MM.1S (cell line): ENCODE measurements around the gene PLXDC2.
A peak's percentile ranks its signal among the peaks of the same experiment; 100 is the strongest.

Experiments
- DNase-seq: peaks from one replicate; pipeline ENCODE4 v3.0.0-alpha.2; 2015
- H2AFZ ChIP-seq: fragments of 300-600 bp; sonication (generic); 2 replicates; pipeline ENCODE4 v1.6.0; 2016; ENCODE audit warnings: antibody characterized with exemption, low read length
- H3F3A ChIP-seq: fragments of 300-600 bp; sonication (generic); 2 replicates; pipeline ENCODE4 v1.6.1; 2016; ENCODE audit warnings: mild to moderate bottlenecking, antibody characterized with exemption, low read length, moderate library complexity, mixed read lengths; ENCODE audit not compliant: insufficient read depth
- H3K27ac ChIP-seq: fragments of 300-600 bp; sonication (generic); 2 replicates; pipeline ENCODE4 v1.5.1; 2016; ENCODE audit warnings: mild to moderate bottlenecking, low read length
- H3K27me3 ChIP-seq: fragments of 300-600 bp; sonication (generic); replicated peaks from 2 replicates; pipeline ENCODE4 v1.6.0; 2016; ENCODE audit warnings: low read length; ENCODE audit not compliant: insufficient read depth
- H3K36me3 ChIP-seq: fragments of 300-600 bp; sonication (generic); replicated peaks from 2 replicates; pipeline ENCODE4 v1.6.1; 2016; ENCODE audit warnings: mild to moderate bottlenecking, low read length, mixed read lengths; ENCODE audit not compliant: insufficient read depth
- H3K4me1 ChIP-seq: fragments of 300-600 bp; sonication (generic); 2 replicates; pipeline ENCODE4 v1.6.1; 2016; ENCODE audit warnings: low read length, mixed read lengths
- H3K4me2 ChIP-seq: fragments of 300-600 bp; sonication (generic); 2 replicates; pipeline ENCODE4 v1.6.0; 2016; ENCODE audit warnings: low read depth, low read length
- H3K4me3 ChIP-seq: fragments of 300-600 bp; sonication (generic); 2 replicates; pipeline ENCODE4 v1.5.1; 2016; ENCODE audit warnings: low read length, mixed read lengths
- H3K79me2 ChIP-seq: fragments of 300-600 bp; sonication (generic); 2 replicates; pipeline ENCODE4 v1.6.1; 2016; ENCODE audit warnings: mixed run types, low read length, mixed read lengths
- H3K9ac ChIP-seq: fragments of 300-600 bp; sonication (generic); 2 replicates; pipeline ENCODE4 v1.6.1; 2016; ENCODE audit warnings: low read length, mixed read lengths
- H3K9me2 ChIP-seq: fragments of 300-600 bp; sonication (generic); replicated peaks from 2 replicates; pipeline ENCODE4 v1.6.1; 2016; ENCODE audit warnings: mild to moderate bottlenecking, low read length, mixed read lengths; ENCODE audit not compliant: insufficient read depth
- H3K9me3 ChIP-seq: fragments of 300-600 bp; sonication (generic); replicated peaks from 2 replicates; pipeline ENCODE4 v1.6.1; 2016; ENCODE audit warnings: mild to moderate bottlenecking, low read length, mixed read lengths; ENCODE audit not compliant: insufficient read depth
- H4K20me1 ChIP-seq: fragments of 300-600 bp; sonication (generic); 2 replicates; pipeline ENCODE4 v1.6.1; 2016; ENCODE audit warnings: mild to moderate bottlenecking, low read length, moderate library complexity, mixed read lengths; ENCODE audit not compliant: insufficient read depth
- EZH2 ChIP-seq: fragments of 300-600 bp; sonication (generic); optimal IDR thresholded peaks from 2 replicates; pipeline ENCODE3; 2017; ENCODE audit warnings: low read depth, mild to moderate bottlenecking, antibody characterized with exemption, low read length, mixed read lengths
- EZH2phosphoT487 ChIP-seq: fragments of 300-600 bp; sonication (generic); IDR thresholded peaks from 2 replicates; pipeline ENCODE4 v1.6.1; 2018; ENCODE audit warnings: antibody characterized with exemption, low read length
- TF ChIP-seq, protein P1 (sequence below): fragments of 300-600 bp; sonication (generic); IDR thresholded peaks from 2 replicates; pipeline ENCODE4 v1.5.1; 2016; ENCODE audit warnings: antibody characterized with exemption, low read length, mixed read lengths

PLXDC2 gene

DNA sequence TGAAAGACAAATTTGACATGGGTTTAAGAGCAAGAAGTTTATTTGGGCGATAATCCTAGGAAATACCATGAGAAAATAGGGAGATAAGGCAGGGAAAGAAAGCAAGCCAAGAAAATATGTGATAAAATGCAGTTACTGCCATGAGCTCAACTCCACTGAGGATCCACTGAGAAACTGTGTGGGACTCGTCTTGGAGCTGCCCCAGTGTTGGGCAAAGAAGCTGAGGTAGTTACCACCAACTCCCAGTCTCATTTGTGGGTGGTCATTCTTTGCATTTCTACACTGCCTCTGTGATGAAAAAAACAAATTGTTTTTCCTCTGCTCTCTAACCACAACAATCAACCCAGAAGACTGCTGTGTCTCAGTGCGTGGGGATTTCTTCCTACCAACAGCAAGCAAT lies 498.2 kb downstream of the PLXDC2 start:
- H2AFZ ChIP-seq = no peak overlapping the region
- no peaks in the 10 kb centered on the region for H3K27me3 ChIP-seq
- H3K9me2 ChIP-seq = no peaks in the 10 kb centered on the region
- H3K79me2 ChIP-seq = no peaks in the 10 kb centered on the region
- no peak overlapping the region for H3K9ac ChIP-seq
- H3K27ac ChIP-seq = no peak overlapping the region
- H3K36me3 ChIP-seq = no peaks in the 10 kb centered on the region
- no peaks in the 10 kb centered on the region for H4K20me1 ChIP-seq
- no peak overlapping the region for H3K4me3 ChIP-seq
- no peaks in the 10 kb centered on the region for H3K4me1 ChIP-seq
- DNase-seq = no peak
- no peaks in the 10 kb centered on the region for H3F3A ChIP-seq
- TF ChIP-seq, protein P1, sequence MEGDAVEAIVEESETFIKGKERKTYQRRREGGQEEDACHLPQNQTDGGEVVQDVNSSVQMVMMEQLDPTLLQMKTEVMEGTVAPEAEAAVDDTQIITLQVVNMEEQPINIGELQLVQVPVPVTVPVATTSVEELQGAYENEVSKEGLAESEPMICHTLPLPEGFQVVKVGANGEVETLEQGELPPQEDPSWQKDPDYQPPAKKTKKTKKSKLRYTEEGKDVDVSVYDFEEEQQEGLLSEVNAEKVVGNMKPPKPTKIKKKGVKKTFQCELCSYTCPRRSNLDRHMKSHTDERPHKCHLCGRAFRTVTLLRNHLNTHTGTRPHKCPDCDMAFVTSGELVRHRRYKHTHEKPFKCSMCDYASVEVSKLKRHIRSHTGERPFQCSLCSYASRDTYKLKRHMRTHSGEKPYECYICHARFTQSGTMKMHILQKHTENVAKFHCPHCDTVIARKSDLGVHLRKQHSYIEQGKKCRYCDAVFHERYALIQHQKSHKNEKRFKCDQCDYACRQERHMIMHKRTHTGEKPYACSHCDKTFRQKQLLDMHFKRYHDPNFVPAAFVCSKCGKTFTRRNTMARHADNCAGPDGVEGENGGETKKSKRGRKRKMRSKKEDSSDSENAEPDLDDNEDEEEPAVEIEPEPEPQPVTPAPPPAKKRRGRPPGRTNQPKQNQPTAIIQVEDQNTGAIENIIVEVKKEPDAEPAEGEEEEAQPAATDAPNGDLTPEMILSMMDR = no peak
- TF ChIP-seq EZH2 = no peak
- TF ChIP-seq EZH2phosphoT487 = no peak
- no peak overlapping the region for H3K4me2 ChIP-seq
- no peaks in the 10 kb centered on the region for H3K9me3 ChIP-seq

DNA sequence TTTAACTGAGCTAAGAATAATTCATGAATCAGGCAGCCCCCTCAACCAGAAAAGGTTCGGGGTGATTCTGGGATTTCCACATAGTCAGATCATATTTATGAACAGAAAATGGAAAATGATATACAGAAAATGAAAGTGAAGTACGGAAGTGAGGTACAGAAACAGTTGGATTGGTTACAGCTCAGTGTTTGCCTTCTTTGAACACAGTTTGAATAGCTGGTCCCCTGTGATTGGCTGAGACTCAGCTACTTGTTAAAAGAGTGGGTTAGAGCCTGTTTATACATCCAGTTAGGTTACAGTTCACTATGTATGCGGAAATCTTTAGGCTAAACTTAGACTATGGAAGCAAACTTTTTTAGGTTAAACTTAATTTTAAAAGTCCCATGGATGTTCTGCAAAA lies 511.7 kb downstream of the PLXDC2 start:
- H4K20me1 ChIP-seq = no peaks in the 10 kb centered on the region
- no peaks in the 10 kb centered on the region for H3K36me3 ChIP-seq
- no peak overlapping the region for H3K9ac ChIP-seq
- no peaks in the 10 kb centered on the region for H3F3A ChIP-seq
- no peaks in the 10 kb centered on the region for H3K27me3 ChIP-seq
- DNase-seq = peak; percentile 23
- no peak overlapping the region for H3K27ac ChIP-seq
- no peaks in the 10 kb centered on the region for H3K4me1 ChIP-seq
- TF ChIP-seq, protein P1 = no peak
- TF ChIP-seq EZH2 = no peak
- no peaks in the 10 kb centered on the region for H3K79me2 ChIP-seq
- no peaks in the 10 kb centered on the region for H3K9me3 ChIP-seq
- 0 out of 2 replicates have a peak overlapping the region, but pooled peaks have one; percentile 4 for H2AFZ ChIP-seq
- H3K4me3 ChIP-seq = no peak overlapping the region
- no peaks in the 10 kb centered on the region for H3K9me2 ChIP-seq
- H3K4me2 ChIP-seq = 0 out of 2 replicates have a peak overlapping the region, but pooled peaks have one; percentile 9

DNA sequence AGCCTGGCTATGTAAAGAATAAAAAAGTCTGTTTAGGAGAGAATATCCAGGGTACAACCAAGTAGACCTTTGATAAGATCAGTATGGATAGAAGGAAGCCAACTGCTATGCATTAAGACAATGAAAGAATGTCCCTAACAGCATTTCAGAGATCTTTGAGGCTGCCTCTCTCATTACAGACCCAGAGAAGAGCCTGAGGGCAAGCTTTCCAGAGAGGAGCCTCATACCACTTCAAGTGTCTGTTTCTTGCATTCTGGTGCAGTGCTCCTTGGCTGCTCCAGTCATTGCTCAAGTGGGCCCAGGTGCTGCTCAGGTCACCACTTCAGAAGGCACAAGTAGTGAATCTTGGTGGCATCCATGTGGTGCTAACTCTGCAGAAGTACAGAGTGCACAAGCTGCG lies 514.0 kb downstream of the PLXDC2 start:
- DNase-seq = no peak
- Histone ChIP-seq H3K4me3 (no peak overlapping the region), H3K4me1 (no peaks in the 10 kb centered on the region)

More for the DNA sequence above, 514.0 kb downstream of the PLXDC2 start:
- Histone ChIP-seq H3K4me2 (no peak overlapping the region), H3K9me3 (no peaks in the 10 kb centered on the region), H3K36me3 (no peaks in the 10 kb centered on the region), H3K9me2 (no peaks in the 10 kb centered on the region), H2AFZ (no peak overlapping the region), H3K9ac (no peak overlapping the region), H3K79me2 (no peaks in the 10 kb centered on the region), H3F3A (no peaks in the 10 kb centered on the region), H3K27ac (no peak overlapping the region), H4K20me1 (no peaks in the 10 kb centered on the region), H3K27me3 (no peaks in the 10 kb centered on the region)
- TF ChIP-seq, protein P1 = no peak
- TF ChIP-seq EZH2phosphoT487 = no peak
- TF ChIP-seq EZH2 = no peak
